GM23338 (cell line): Measurements from ENCODE around the gene SH3D21.
A peak's percentile ranks its signal among the peaks of the same experiment; 100 is the strongest.

Experiments used
- CREB1 ChIP-seq: fragments of 250-450 bp; sonication (Bioruptor Pico); IDR thresholded peaks from 2 replicates; pipeline ENCODE4 v1.5.0; 2020; ENCODE audit warnings: low read depth, mild to moderate bottlenecking, moderate library complexity
- CTCF ChIP-seq, 2 experiments: fragments of 200-600 bp in 1 of 2; sonication (generic) in 1 of 2; conservative IDR thresholded peaks; 2 replicates each; pipeline versions ENCODE4 v1.5.1 to v1.6.1; 2016 to 2017; ENCODE audit warnings: antibody characterized with exemption in 2 of 2, low read depth in 2 of 2, mild to moderate bottlenecking in 2 of 2, moderate library complexity in 1 of 2
- ETS1 ChIP-seq: IDR thresholded peaks from 2 replicates; pipeline ENCODE4 v1.6.1; 2016; ENCODE audit warnings: antibody characterized with exemption
- EZH2 ChIP-seq: fragments of 200-600 bp; sonication (generic); IDR thresholded peaks from one replicate; pipeline ENCODE4 v1.8.0; 2017; ENCODE audit warnings: antibody characterized with exemption, mild to moderate bottlenecking, low read depth; ENCODE audit not compliant: unreplicated experiment
- EZH2phosphoT487 ChIP-seq: fragments of 200-600 bp; sonication (generic); IDR thresholded peaks from one replicate; pipeline ENCODE4 v1.8.1; 2018; ENCODE audit warnings: antibody characterized with exemption; ENCODE audit not compliant: unreplicated experiment
- JUNB ChIP-seq: IDR thresholded peaks from one replicate; pipeline ENCODE4 v1.6.1; 2016; ENCODE audit warnings: antibody characterized with exemption; ENCODE audit not compliant: unreplicated experiment
- NANOG ChIP-seq: IDR thresholded peaks from 2 replicates; pipeline ENCODE4 v1.6.1; 2016; ENCODE audit warnings: antibody characterized with exemption, borderline replicate concordance
- POLR2AphosphoS5 ChIP-seq: IDR thresholded peaks from 2 replicates; pipeline ENCODE4 v1.6.1; 2016; ENCODE audit warnings: antibody characterized with exemption, low read depth
- REST ChIP-seq: IDR thresholded peaks from one replicate; pipeline ENCODE4 v1.6.1; 2018; ENCODE audit warnings: antibody characterized with exemption; ENCODE audit not compliant: unreplicated experiment
- STAT1 ChIP-seq: IDR thresholded peaks from one replicate; pipeline ENCODE4 v1.6.1; 2016; ENCODE audit warnings: antibody characterized with exemption; ENCODE audit not compliant: unreplicated experiment
- ZNF114 ChIP-seq: fragments of 250-450 bp; sonication (Bioruptor Pico); IDR thresholded peaks from 2 replicates; pipeline ENCODE4 v1.5.0; 2020; ENCODE audit warnings: mild to moderate bottlenecking, moderate library complexity
- ZNF331 ChIP-seq: fragments of 250-450 bp; sonication (Bioruptor Pico); IDR thresholded peaks from 2 replicates; pipeline ENCODE4 v1.5.0; 2020; ENCODE audit warnings: low read depth, mild to moderate bottlenecking, moderate library complexity
- ZNF462 ChIP-seq: fragments of 250-450 bp; sonication (Bioruptor Pico); IDR thresholded peaks from 2 replicates; pipeline ENCODE4 v1.5.0; 2020; ENCODE audit warnings: mild to moderate bottlenecking, moderate library complexity

- TF ChIP-seq EZH2 (no peak), CREB1 (CRISPR knock-in tag) (no peak), CTCF (conservative IDR thresholded peaks at IDR 0.05; ENCODE audit: low read depth in 2 of 2) (peak; percentile 78 to 83), POLR2AphosphoS5 (no peak), REST (no peak), ZNF331 (no peak), EZH2phosphoT487 (no peak), STAT1 (no peak), ETS1 (no peak), JUNB (no peak), NANOG (no peak), ZNF114 (CRISPR knock-in tag) (no peak), ZNF462 (CRISPR knock-in tag) (no peak)
These were observed 20.6 kb upstream of the SH3D21 start for GRCh38 chr1:36285443-36286101.
